Gastrocnemius medialis (tissue), 4 donors: Measurements from ENCODE around the gene VLDLR. TPM values are rescaled to one million over a fixed set of nuclear protein-coding genes. Genes with fewer than 3 reads are reported as not detected.

ENCODE experiments used
- ATAC-seq, 2 donors: fragments of 150-250 bp; one replicate each; pipeline ENCODE4 v1.9.1; 2016
- DNase-seq, 2 donors: peaks; one replicate each; pipeline ENCODE4 v3.0.0-alpha.2; 2019
- H3K27ac ChIP-seq, 4 donors: fragments of 200-600 bp; sonication (generic); 1 replicate in 1 of 4; 2 replicates in 3 of 4; pipeline ENCODE4 v1.5.1; 2016 to 2018; ENCODE audit warnings: mild to moderate bottlenecking in 2 of 4, moderate library complexity in 1 of 4
- H3K27me3 ChIP-seq, 3 donors: fragments of 200-600 bp; sonication (generic) in 2 of 3; 1 replicate in 1 of 3; 2 replicates in 2 of 3; pipeline versions ENCODE4 v1.5.1 to v1.6.0; 2016 to 2019; ENCODE audit warnings: mild to moderate bottlenecking in 1 of 3, moderate library complexity in 1 of 3
- H3K36me3 ChIP-seq, 2 donors: fragments of 200-600 bp; sonication (generic) in 1 of 2; one replicate each; pipeline ENCODE4 v1.5.1; 2017 to 2018
- H3K4me1 ChIP-seq, 2 donors: fragments of 200-600 bp; sonication (generic) in 1 of 2; one replicate each; pipeline ENCODE4 v1.5.1; 2016 to 2017; ENCODE audit warnings: mild to moderate bottlenecking in 2 of 2
- H3K4me3 ChIP-seq, 4 donors: fragments of 200-600 bp; sonication (generic) in 3 of 4; 1 replicate in 1 of 4; 2 replicates in 3 of 4; pipeline ENCODE4 v1.5.1; 2016 to 2019; ENCODE audit warnings: mild to moderate bottlenecking in 2 of 4
- H3K9me3 ChIP-seq, 3 donors: fragments of 200-600 bp; sonication (generic) in 2 of 3; 1 replicate in 1 of 3; 2 replicates in 2 of 3; pipeline ENCODE4 v1.5.1; 2016 to 2019
- CTCF ChIP-seq, 5 experiments: fragments of 450-650 bp in 3 of 5; fragments of 200-600 bp in 2 of 5; sonication (generic) in 2 of 5; IDR thresholded peaks in 4 of 5; conservative IDR thresholded peaks in 1 of 5; 1 replicate in 4 of 5; 2 replicates in 1 of 5; pipeline ENCODE4 v1.5.1; 2016 to 2019; ENCODE audit warnings: antibody characterized with exemption in 5 of 5, mild to moderate bottlenecking in 3 of 5, moderate library complexity in 3 of 5
- POLR2A ChIP-seq, 2 donors: fragments of 450-650 bp; IDR thresholded peaks; one replicate each; pipeline ENCODE4 v1.6.1; 2017; ENCODE audit warnings: antibody characterized with exemption in 2 of 2, mild to moderate bottlenecking in 2 of 2, moderate library complexity in 2 of 2
- in situ Hi-C, 4 donors: fragments of 200-750 bp; cut with MboI; loops; one replicate each; pipeline versions ENCODE4 v1.15.0 to v1.8.0; 2017; ENCODE audit warnings: low sequenced_read_pairs in 4 of 4
- intact Hi-C: fragments of 100-400 bp; cut with DNase I; formaldehyde crosslinking; loops from one replicate; pipeline ENCODE4 v1.15.1; 2023; ENCODE audit warnings: low total_unique reads
- total RNA-seq, 4 donors: library from RNA; depleted of rRNA; stranded (reverse); fragments of >200 nt; gene quantifications; one replicate each; pipeline versions ENCODE4 v1.1.0 to v1.2.3, GENCODE V29; 2016

The VLDLR gene
- 10 to 100 TPM; 13.6 to 19.6 (median 16.9) TPM for total RNA-seq

- in situ Hi-C loops (loop anchor here in 1 of 4 donors (10.0 kb wide), 1 partner anchor 103 kb away; no protein-coding TSS in a partner anchor), intact Hi-C loops (loop anchor here (1.0 to 10.0 kb wide), 4 partner anchors 52 to 607 kb away; partner anchors contain the start of gene SMARCA2)
- H3K9me3 ChIP-seq, result no peaks in the 10 kb centered on the region
- H3K27me3 ChIP-seq, result no peaks in the 10 kb centered on the region
- H3K27ac ChIP-seq, result peak within 1 kb of the TSS; percentile 95 to 98 (median 97)
- peak within 1 kb of the TSS; percentile 72 to 94 (median 90) for H3K4me3 ChIP-seq
- TF ChIP-seq POLR2A (IDR thresholded peaks at IDR 0.05) (peak in 1 of 2 donors; percentile 38), CTCF (IDR thresholded peaks at IDR 0.05 in 4 of 5, conservative IDR thresholded peaks at IDR 0.05 in 1 of 5) (peak in 1 of 5 experiments; percentile 8)
- peaks cover 16 to 29% of the 10 kb centered on the region in 2 donors for H3K4me1 ChIP-seq
- no peaks in the 10 kb centered on the region for H3K36me3 ChIP-seq
- DNase-seq, result peak; percentile 30 to 40
- ATAC-seq, result peak; percentile 47 to 53
Observed at GRCh38 chr9:2621722-2622460, at the start of gene VLDLR. Gene VLDLR, plus strand, starts transcription at chr9:2621787. Its CDS starts 403 bp downstream, at chr9:2622190.

DNA sequence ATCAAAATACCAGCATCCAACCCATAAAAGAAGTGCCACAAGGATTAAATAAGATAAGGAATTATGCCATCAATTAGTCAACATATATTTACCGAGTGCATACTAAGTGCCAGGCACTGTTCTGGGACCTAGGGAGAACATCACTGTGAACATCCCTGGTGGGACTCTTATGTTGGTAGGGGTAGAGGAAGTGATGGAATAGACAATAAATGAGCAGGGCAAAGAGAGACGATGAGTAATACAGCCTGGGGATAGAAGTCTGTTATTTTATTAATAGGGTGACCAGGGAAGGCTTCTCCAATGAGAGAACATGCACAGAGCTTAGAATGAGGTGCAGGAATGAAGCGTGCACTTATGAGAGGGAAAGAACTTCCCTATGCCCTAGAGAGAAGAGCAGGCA, 47.4 kb upstream of the VLDLR start:
- intact Hi-C loops, result loop anchor here (5.0 kb wide), 1 partner anchor 557 kb away; the partner anchor contains the start of gene SMARCA2
- Histone ChIP-seq H3K27ac (no peak overlapping the region), H3K36me3 (no peaks in the 10 kb centered on the region), H3K9me3 (no peaks in the 10 kb centered on the region), H3K4me3 (no peak overlapping the region), H3K4me1 (peaks cover 15 to 17% of the 10 kb centered on the region in 2 donors), H3K27me3 (no peaks in the 10 kb centered on the region)
- no peak for DNase-seq
- ATAC-seq, result no peak
- TF ChIP-seq CTCF (IDR thresholded peaks at IDR 0.05 in 4 of 5, conservative IDR thresholded peaks at IDR 0.05 in 1 of 5) (no peak), POLR2A (IDR thresholded peaks at IDR 0.05) (no peak)
- in situ Hi-C loops, result no loop called here

DNA sequence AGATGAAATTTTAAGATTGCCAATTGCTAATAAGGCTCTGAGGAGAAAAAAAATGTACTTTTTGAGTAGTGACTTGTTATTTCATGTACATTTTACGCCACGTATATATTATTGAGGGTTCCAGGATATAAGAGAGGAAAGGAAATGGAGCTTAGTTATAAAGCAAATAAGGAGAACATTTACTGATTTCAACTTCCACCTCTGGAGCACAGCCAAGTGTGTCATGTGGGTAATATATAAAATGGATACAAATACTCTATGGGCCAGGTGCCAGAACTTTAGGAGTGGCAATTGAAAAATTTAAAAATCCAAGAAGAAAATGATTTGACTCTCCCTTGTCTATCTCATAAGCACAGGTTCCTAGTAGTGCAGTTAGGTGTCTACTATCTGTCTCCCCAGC, 45.0 kb upstream of the VLDLR start:
- DNase-seq (no peak), ATAC-seq (no peak)
- Histone ChIP-seq H3K27me3 (no peaks in the 10 kb centered on the region), H3K4me3 (no peak overlapping the region), H3K9me3 (no peaks in the 10 kb centered on the region), H3K36me3 (no peaks in the 10 kb centered on the region), H3K27ac (no peak overlapping the region), H3K4me1 (peaks cover 4 to 5% of the 10 kb centered on the region in 2 donors)
- no peak for TF ChIP-seq POLR2A (IDR thresholded peaks at IDR 0.05)
- no peak for TF ChIP-seq CTCF (IDR thresholded peaks at IDR 0.05 in 4 of 5, conservative IDR thresholded peaks at IDR 0.05 in 1 of 5)
- in situ Hi-C loops (no loop called here), intact Hi-C loops (no loop called here)

DNA sequence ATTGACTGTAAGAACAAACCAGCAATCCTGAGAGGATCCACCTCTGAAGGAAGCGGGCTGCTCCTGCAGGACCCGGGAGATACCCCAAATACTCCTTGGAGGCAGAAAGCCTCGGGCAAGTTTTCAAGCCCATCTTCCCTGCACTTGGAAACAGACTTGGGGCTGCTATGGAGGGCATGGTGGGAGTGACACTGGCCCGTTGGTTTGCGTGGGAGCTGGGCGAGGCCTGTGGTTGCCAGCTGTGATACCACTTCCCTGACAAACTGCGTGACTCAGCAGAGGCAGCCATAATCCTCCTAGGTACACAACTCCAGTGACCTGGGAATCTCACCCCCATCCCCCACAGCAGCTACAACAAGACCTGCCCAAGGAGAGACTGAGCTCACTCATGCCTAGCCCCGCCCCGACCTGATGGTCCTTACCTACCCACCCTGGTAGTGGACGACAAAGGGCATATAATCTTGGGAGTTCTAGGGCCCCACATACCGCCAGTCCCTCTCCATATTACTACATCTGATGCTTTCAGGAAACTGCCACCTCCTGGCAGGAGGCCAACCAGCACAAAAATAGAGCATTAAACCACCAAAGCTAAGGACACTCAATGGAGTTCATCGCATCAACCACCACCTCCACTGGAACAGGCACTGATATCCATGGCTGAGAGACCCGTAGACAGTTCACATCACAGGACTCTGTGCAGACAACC, 38.1 kb upstream of the VLDLR start:
- ATAC-seq (no peak), DNase-seq (no peak)
- intact Hi-C loops (no loop called here), in situ Hi-C loops (no loop called here)
- H3K27me3 ChIP-seq, result no peaks in the 10 kb centered on the region
- no peaks in the 10 kb centered on the region for H3K36me3 ChIP-seq
- peaks cover 8 to 11% of the 10 kb centered on the region in 2 donors for H3K4me1 ChIP-seq
- H3K9me3 ChIP-seq, result no peaks in the 10 kb centered on the region
- H3K4me3 ChIP-seq, result no peak overlapping the region
- H3K27ac ChIP-seq, result no peak overlapping the region
- no peak for TF ChIP-seq CTCF (IDR thresholded peaks at IDR 0.05 in 4 of 5, conservative IDR thresholded peaks at IDR 0.05 in 1 of 5)
- no peak for TF ChIP-seq POLR2A (IDR thresholded peaks at IDR 0.05)
